ENCODE results near the gene CPA3.

Gene CPA3, protein sequence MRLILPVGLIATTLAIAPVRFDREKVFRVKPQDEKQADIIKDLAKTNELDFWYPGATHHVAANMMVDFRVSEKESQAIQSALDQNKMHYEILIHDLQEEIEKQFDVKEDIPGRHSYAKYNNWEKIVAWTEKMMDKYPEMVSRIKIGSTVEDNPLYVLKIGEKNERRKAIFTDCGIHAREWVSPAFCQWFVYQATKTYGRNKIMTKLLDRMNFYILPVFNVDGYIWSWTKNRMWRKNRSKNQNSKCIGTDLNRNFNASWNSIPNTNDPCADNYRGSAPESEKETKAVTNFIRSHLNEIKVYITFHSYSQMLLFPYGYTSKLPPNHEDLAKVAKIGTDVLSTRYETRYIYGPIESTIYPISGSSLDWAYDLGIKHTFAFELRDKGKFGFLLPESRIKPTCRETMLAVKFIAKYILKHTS

DNA sequence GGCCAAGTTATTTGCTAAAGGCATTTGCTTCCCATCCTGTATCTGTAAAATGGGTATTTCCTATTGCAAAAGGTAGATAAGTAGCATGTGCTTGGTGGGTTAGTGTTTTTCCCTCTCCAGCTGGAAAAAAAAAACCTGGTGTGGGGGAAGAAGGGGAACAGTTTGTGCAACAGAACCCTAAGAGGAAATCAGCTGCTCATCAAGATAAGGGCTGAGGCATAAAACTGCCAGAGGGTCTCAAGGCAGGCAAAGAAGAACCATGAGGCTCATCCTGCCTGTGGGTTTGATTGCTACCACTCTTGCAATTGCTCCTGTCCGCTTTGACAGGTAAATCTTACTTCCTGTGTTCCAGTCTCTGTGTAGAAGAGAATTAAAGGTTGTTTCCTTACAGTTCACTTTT is at the start of gene CPA3:
Gene CPA3, plus strand, starts transcription at position 248 of the 400 bp plus-strand sequence. Its CDS starts 12 bp downstream, at position 260.
- DNase-seq = no peak

DNA sequence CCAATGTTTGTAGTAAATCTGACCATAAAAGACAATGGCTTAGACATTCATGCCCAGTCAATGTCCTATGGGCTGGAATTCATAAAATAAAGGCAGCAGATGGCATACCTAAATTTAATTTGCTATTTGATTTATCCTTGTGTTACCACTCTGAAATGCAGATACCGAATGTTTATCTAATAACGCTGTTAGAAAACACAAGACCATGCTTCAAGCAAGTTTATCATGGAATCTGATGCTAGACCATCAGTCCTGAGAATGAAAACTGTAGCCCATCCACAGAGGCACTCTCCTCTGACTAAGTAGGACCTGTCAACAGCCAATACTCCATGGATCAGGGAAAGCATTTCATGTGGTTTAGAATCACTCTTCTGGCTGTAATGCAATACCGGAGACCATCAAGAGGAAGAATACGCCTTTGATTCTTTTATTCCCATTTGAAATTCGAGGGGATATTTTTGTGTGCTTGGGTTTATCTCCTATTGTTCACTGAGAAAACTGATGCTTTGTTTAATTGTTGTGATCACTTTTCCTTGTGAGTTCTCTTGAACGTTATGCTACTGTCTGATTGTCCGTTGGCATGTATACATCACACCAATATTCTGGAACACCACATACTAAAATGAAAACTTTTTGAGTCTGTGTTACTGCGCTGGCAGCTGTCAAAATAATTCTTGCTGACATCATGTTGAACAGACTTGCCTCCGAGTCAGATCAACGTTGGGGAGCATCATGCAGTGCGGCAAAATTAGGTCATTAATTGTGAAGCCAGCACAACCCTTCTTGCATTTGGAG is 49.6 kb upstream of the CPA3 start:
- DNase-seq = no peak

DNA sequence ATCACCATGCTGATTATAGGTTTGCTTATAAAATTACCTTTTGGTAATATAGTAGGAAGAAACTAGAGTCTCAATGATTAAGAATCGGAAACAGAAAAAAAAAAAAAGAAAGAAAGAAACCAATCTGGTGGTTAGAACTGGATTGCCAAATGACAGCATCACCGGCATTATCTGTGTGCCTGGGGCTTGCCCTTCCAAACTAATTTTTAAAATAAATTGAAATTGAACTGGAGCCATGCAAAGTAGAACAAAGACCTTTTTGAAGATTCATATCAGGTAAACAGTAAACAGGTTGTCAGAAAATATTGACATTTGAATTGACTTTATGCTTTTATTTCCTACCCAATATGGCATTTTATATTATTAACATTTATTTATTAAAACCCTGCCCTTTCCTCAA is 48.7 kb upstream of the CPA3 start:
- DNase-seq = no peak

DNA sequence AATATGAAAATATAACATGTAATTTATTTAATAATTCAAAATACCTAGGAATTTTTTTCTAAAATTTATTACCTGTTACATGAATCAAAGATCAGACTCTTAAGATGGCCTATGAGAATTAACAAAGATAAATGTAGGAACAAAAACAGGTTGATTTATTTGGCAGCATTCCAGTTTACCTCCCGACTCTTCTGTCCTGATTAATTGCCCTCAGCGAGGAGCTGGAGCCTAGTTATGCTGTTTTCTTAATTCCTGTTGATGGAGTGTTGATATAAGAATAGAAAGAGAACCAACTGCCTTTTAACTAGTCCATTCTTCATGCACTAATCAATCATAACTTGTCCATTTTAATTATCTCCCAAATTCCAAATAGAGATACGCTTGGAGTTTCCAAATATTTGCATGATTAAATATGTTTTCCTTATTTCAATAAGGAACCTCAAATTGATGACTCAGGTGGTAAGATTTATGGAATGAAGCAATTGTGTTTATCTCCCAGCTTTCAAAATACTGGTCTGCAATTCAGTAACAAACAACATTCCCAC is 48.0 kb upstream of the CPA3 start:
- DNase-seq = no peak

DNA sequence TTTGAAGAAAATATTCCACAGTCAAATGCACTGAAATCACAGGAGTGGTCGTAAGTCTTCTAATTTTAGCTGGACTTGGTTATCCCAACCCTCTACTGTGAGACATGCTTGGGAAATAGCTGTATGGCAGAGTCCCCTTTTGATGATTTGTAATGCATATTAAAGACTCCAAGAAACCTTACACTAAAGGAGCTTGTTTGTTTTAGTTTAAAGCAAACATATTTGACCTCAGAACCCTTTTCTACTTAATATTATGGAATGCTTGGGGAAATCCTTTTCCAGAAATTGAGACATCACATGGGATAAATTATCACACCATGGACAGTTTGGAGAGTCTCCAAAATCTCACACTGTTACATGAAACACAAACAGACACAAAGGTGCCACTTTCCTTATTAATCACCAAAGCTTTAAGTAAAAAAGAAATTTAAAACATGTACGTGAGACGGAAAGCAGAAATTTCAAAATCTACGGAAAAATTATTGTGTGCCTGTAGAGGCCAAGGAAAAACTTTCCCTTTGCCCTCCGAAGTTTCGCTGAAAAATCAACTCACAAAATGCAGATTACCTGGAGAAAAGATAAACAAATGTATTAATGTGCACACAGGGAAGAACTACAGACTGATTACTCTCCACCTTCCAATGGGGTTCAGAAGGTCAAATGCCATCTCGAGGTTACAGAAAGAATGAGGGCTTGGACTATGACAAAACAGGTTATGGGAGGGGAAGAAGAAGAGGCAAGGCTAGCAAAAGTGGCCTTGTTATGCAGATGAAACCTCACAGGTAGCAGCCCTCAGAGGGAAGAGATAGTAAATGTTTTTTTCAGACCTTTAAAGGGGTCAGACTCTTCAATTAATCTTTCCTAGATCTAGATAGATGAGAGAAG is 44.5 kb upstream of the CPA3 start:
- no peak for DNase-seq

DNA sequence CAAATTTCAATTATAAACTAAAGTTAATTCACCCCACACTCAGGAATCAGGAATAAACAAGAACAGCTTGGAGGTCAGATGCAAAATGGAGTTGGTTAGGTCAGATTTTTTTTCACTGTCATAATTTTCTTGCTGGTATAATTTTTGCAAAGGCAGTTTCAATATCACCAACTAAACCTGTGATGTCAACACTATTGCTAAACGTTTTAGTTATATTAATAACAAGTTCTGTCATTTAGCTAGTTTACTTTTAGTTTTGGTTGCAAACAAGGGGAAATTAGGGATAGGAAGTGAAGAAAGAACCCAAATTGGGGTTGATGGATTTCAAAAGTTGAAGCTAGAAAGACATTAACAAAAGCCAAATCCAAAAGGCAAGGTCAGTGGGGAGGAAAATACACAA is 42.1 kb upstream of the CPA3 start:
- DNase-seq = no peak

DNA sequence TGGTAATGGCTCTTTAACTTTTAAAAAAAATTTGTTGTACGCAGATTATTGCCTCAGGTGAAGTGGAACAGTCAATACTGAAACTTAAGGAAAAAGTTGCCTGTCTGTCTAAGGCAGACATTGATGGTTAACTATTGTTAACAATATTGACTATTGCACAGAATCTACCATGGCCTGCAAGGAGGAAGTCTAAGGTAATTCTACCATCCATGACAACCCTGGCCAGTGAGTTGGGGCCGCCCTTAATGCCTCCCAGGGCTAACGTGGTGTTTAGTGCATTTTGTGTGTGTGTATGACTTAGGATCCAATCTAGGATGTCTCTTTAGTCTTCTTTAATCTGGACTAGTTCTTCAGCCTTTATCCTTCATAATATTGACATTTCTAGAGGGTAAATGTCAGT is 39.6 kb upstream of the CPA3 start:
- no peak for DNase-seq

DNA sequence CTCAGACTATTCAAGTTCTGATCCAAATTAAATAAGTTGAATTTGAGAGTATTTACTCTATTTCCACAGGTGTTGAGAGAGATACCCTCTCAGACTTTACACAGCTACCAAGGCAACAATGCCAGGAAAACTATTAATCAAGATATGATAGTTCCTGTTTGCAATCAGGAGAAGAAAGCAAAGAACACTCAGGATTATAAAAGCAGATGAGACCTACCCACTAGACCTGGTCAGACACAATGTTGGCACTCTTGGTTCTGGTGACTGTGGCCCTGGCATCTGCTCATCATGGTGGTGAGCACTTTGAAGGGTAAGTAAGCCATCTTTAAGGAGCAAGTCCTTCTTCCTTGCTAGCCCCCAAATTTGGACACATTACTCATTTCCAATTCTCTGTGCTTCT is 37.5 kb upstream of the CPA3 start, which contains the start of gene CPB1:
Gene CPB1, plus strand, starts transcription at position 227 of the 400 bp plus-strand sequence. Its CDS starts 13 bp downstream, at position 240.
- no peak for DNase-seq

DNA sequence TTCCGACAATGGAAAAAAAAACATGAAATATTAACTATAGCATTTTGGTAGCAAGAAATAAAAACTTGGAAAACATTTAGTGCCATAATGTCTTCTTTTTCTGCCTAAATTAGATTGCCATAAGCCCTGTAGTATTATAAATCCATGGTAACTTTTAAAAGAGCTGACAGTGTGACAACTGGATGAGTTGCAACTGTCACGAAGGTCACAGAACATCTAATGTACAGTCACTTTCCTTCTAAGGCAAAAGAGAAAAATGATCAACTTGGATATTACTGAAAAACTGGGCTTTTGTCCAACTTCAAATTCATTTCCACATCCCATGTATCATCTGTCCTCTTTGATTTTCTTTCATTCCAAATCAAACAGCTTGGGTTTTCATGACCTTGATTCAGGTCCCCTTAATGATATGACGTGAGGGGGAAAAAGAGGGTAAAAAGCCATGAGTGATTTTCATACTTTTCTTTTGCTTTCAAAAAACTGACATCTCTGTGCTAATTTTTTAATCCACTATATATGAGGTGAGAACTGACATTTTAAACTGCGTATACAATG is 36.9 kb upstream of the CPA3 start:
- DNase-seq = no peak

DNA sequence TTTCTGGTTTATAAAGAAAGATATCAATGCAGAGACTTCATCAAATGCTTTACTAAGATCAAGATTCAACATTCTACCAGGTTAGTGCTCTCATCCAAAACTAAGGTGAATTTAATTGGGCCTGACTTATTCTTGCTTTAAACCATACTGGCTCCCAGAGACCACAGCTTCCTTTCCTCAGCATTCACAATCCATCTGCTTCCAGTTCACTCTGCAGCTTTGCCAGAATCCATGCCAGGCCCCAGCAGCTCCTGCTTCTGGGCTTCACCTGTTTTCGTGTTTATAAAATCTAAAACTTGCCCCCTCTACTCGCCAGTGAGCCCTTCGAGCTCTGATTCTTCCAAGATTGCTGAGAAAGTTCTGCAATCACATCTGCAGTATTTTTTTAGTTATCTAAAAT is 35.2 kb upstream of the CPA3 start:
- DNase-seq = no peak

DNA sequence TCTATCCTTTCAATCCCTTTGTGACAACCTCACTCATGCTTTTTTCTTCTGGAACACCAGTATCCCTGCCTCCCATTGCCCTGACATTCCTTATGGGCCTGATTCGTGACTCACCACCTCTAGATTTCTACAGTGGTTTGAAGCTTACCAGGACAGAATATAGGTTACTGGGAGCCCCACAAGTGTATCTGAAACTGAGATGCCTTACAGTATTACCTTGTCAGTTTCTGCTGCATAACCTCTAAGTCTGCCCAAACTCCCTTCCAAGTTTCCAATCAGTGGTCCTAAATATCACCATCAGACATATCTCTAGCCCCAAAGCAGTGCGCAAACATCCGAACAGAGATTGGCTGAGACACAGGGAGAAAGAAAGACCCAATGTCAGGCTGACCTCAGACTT is 31.9 kb upstream of the CPA3 start:
- DNase-seq = no peak

DNA sequence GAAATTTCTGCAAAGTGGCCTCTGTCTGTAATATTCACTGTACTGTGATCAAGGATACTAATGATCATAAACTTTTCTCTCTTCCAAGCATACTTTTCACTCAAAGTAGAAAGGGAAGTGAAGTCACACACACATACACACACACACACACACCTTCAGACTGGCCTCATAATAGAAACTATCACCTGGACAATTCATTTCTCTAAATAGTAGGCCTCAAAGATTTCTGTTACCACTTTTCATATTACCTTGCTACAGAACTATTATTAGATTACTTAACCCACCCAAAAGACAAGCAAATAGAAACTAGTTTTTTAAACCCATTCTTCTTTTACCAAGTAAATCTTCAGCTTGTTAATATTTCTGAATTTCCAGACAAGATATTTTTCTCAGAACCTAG is 25.3 kb upstream of the CPA3 start:
- DNase-seq = no peak

DNA sequence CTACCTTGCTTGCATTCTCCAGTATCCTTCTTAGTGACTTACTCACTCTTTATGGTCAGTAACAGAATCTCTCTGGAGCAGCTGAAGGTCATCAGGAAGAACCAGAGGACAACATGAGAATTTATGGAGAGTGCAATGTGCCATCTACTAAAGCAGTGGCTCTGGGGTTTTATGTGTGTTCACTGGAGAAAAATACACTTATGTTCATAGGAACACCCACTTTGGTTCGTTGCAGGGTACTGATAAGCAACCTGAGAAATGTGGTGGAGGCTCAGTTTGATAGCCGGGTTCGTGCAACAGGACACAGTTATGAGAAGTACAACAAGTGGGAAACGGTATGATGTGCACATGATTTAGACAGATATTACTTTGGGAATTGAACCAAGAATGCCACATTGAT is 24.6 kb upstream of the CPA3 start:
- DNase-seq = no peak

DNA sequence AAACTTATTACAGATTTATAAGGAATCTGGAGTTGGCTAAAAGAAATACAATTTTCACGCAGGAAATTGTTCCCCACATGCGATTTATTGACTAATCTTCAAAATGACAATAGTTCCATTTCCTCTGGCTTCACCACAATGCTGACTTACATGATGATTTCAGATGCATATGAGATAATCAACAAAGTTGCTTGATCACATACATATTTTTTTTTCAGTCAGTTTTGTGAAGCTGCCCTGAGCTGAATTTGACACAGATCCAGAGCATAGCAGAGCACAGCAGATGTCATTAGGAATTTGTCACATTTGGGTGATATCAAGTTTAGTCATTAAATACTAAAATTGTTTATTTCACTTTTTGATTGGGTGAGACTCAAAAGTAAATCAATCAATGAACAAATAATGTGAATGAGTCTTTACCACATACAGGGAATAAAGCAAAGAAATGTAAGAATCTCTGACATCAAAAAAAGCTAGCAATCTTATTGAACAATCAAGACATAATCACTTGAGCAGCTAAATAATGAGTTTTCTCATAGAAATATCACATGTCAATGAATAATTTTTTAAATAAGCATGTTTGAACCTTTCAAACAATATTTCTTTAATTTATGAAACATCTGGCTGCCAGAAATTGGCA is 19.2 kb upstream of the CPA3 start:
- DNase-seq = no peak

DNA sequence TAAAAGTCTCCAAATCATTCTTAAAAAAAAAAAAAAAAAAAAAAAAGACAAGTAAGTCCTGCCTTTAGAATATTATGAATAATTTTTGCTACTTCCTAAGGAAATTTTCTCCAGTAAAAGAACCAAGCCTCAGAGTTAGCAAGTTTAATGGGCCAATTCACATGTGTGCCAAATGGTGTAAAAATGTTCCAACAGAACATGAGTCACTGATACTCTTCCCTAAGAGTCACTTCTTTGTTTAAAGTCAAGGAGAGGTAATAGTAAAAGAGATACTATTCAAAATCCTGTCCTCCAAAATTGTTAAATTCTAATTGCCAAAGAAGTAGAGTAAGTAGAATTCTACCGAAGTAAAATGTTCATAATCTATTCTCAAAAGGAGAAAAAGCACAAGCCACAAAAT is 17.7 kb upstream of the CPA3 start:
- no peak for DNase-seq

DNA sequence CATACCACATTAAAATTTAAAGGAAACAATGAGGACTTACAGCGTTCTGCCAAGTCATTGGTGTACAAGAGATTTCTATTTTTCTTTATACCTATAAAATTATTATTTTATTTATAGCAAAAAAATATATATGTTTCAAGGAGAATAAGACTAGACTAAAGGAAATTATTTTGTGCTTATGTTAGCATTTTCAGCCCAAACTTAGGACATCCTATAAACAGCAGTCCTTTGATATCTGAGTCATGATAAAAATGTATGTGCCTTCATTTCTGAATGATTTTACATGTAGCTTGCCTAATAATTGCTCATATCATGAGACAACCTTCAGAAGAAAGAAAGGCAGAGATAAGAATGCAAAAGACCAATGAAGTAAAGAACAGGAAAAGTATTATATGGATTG is 16.7 kb upstream of the CPA3 start:
- no peak for DNase-seq

DNA sequence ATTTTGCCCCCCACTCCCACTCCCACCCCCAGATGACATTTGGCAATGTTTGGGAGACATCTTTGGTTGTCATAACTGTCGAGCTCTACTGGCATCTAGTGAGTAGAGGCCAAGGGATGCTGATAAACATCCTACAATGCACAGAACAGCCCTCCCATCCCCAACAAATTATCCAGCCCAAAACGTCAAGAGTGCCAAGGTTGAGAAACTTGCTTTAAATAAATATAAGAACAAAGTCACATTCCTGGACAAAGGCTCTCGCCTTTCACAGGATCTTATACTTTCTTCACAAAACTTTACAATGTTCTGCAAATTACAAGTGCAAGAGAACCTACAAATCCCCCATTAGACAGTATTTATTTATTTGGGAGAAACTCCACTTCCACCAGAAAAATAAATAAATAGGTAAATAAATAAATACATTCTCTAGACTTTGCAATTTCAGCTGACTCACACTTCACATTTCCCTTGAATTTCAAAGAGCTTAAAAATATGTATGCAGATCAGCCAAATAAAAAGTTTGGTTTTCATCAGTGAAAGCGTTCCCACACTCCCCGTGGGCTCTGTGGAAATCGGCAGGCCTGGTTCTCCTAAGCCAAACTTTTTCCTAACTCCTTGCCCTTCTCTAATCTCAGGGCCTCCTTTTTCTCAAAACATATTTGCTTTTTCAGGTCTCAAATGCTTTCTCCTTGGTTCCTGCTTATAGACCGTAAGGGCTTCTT is 12.7 kb upstream of the CPA3 start:
- no peak for DNase-seq

DNA sequence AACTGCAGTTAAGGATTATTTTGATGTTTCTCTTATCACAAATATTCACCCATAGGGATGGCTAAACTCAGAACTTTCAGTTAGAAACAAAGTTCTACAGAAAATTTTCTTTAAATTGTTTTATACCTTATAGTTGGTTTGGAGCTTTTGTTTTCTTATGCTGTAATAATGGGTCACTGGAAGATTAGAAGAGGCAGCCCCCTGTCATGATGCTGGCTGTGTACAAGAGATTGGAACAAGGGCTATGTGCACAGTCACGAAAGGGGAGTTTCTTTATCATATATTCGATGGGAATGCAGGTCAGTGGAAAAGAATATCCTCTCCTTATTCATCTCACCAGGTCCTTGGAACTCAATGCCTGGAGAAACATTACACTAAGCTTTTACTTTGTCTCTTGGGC is 12.0 kb upstream of the CPA3 start:
- DNase-seq = no peak

DNA sequence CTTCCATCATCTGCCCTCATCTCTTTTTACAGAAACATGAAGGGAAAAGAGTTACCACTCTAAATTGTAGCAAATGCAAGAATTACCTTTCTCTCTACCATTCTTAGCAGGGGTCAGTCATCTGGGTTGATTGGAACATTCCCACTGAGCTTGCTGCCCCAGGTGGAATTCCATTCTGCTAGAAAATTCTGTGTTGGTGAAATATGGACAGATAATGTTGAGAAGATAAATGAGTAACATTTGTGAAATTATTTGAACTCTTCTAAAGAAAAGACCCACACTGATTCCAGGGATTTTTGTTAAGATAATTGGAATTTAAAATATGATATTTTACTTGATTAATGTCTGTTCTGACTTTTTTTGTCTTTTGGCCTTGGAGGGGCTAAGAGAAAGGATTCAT is 11.0 kb upstream of the CPA3 start:
- DNase-seq = no peak

DNA sequence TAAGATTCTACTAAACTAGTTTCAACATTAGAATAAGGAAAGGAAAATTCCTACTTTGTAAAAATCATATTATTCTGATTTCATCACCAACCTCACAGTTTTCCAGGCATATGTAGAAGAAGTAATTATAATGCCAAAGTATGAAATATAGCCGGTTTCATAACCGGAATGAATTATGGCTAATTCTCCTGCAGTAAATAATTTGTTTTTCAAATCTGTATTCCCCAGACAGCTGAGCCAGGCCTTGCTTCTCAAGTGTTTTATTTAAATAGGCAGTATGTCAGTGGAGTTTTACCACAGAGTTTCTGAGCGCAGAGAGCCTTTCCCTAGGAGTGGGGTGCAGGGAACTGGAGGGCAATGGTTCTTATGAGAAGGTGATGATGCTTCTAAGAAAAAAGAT is 8.7 kb upstream of the CPA3 start:
- DNase-seq = no peak

DNA sequence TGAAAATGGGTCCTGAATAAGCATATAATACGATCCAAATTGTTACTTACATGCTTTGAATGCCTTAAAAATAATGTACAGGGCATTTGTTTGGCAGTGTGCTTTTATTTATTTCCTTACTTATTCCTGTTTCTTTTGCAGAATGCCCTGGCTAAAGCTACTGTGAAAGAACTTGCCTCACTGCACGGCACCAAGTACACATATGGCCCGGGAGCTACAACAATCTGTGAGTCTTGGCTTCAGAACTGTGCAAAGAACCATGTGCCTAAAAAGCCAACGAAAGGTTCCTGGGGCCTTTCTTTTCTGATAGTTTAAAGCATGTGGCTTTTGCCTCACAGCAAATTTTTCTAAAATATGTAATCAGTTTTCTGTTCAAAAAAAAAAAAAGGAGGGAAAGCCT is 7.8 kb upstream of the CPA3 start:
- DNase-seq = no peak

All from CD4-positive, alpha-beta T cell treated with Interleukin-1 beta for 1 hour (primary cell).